Activated B cell treated with CpG ODN at 0.5 μM for 24 hours (primary cell): ENCODE data around the gene SPNS3. TPM values are rescaled to one million over a fixed set of nuclear protein-coding genes. Genes with fewer than 3 reads are reported as not detected.

Experiments used
- ATAC-seq: fragments of 200-7000 bp; cut with Tn5 transposase; one replicate; pipeline ENCODE4 v1.10.0; 2021; ENCODE audit warnings: low read depth, mild to moderate bottlenecking, moderate library complexity
- CTCF ChIA-PET: fragments of 350-600 bp; sonication (Branson Sonifier 250); formaldehyde crosslinking; loops from one replicate; lab custom pipeline; 2021; ENCODE audit warnings: antibody characterized with exemption; lab: Charles Lee
- POLR2A ChIA-PET: fragments of 350-600 bp; sonication (Branson Sonifier 250); formaldehyde crosslinking; loops from one replicate; lab custom pipeline; 2021; ENCODE audit warnings: antibody characterized with exemption; lab: Charles Lee
- DNase-seq: peaks from one replicate; pipeline ENCODE4 v3.0.0; 2022
- H3K27ac Mint-ChIP-seq: one replicate; pipeline ENCODE4 v1.8.0; 2020; ENCODE audit warnings: mixed read lengths
- H3K27me3 Mint-ChIP-seq: one replicate; pipeline ENCODE4 v1.8.0; 2021; ENCODE audit warnings: mixed read lengths
- H3K36me3 Mint-ChIP-seq: one replicate; pipeline ENCODE4 v1.8.0; 2021; ENCODE audit warnings: low read depth, mixed read lengths
- H3K4me1 Mint-ChIP-seq: one replicate; pipeline ENCODE4 v1.8.0; 2021; ENCODE audit warnings: mixed read lengths
- H3K4me3 Mint-ChIP-seq: one replicate; pipeline ENCODE4 v1.8.0; 2020; ENCODE audit warnings: mild to moderate bottlenecking, mixed read lengths
- H3K9me3 Mint-ChIP-seq: one replicate; pipeline ENCODE4 v1.8.0; 2020; ENCODE audit warnings: mixed read lengths
- CTCF ChIP-seq: fragments of 200-600 bp; IDR thresholded peaks from one replicate; pipeline ENCODE4 v1.8.0; 2022; ENCODE audit warnings: antibody characterized with exemption, mild to moderate bottlenecking
- intact Hi-C: fragments of 100-400 bp; cut with micrococcal nuclease; formaldehyde crosslinking; loops from one replicate; pipeline ENCODE4 v1.15.1; 2024
- total RNA-seq: library from RNA; stranded (reverse); gene quantifications from 2 replicates; pipeline ENCODE4 v1.2.3, GENCODE V29; 2022

SPNS3 gene
- total RNA-seq, 1 donor from 2014 or later: 2.5 TPM

- intact Hi-C loops: no loop called here
- H3K36me3 Mint-ChIP-seq: no peaks in the 10 kb centered on the region
- no peak overlapping the region for H3K27ac Mint-ChIP-seq
- CTCF ChIA-PET: no interaction called here
- no peak for TF ChIP-seq CTCF
- H3K9me3 Mint-ChIP-seq: no peaks in the 10 kb centered on the region
- ATAC-seq (peak; percentile 9), DNase-seq (no peak)
- H3K27me3 Mint-ChIP-seq: peaks cover 4% of the 10 kb centered on the region
- H3K4me3 Mint-ChIP-seq: no peak overlapping the region
- POLR2A ChIA-PET: interaction anchor here (0.5 kb wide), 1 partner anchor 32 kb away, joined by 6 read pairs; no protein-coding TSS in a partner anchor
- H3K4me1 Mint-ChIP-seq: peaks cover 30% of the 10 kb centered on the region
Observed at GRCh38 chr17:4492721-4493561, 59.2 kb downstream of the SPNS3 start.

DNA sequence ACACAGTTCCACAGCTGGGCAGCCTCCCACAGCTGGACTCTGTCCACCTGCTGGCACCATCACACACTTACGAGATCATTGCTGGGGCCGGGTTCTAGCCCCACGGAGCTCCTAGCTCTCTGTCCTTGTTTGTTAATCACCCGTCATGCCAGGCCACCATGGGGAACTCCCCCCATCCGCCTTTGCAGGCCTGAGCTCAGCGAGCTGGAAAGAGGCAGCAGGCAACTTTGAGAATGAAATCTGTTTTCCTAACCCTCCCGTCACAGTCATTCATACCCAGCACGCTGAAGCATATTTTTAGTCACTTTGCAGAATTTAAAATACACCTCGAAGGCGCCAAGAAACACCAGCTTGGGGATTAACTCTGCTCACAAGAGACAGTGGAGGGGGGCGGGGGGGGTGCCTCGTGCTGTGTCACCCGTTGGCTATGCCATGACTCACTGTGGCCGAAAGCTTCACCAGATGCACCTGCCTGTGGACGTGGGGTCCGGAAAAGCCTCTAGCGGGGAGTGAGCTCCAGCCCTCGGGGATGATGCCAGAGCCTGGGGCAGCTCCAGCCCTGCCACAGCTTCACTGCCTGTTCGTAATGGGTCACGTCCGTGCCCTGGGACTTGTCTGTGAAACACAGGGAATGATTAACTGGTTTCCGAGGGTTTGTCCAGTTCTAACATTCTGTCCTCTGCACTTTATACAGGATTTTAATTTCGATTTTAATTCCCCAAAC lies 63.5 kb downstream of the SPNS3 start:
- H3K27me3 Mint-ChIP-seq: peaks cover 26% of the 10 kb centered on the region
- H3K27ac Mint-ChIP-seq: peak overlapping the region; percentile 63
- no peak for TF ChIP-seq CTCF
- peak; percentile 27 for DNase-seq
- ChIA-PET CTCF (no interaction called here), POLR2A (interaction anchor here (0.6 kb wide), 1 partner anchor 392 kb away, joined by 8 read pairs; no protein-coding TSS in a partner anchor)
- peak; percentile 53 for ATAC-seq
- peaks cover 44% of the 10 kb centered on the region for H3K4me1 Mint-ChIP-seq
- no peaks in the 10 kb centered on the region for H3K36me3 Mint-ChIP-seq
- intact Hi-C loops: no loop called here
- peak overlapping the region; percentile 70 for H3K4me3 Mint-ChIP-seq
- no peaks in the 10 kb centered on the region for H3K9me3 Mint-ChIP-seq

GRCh38 chr17:4498461-4499397 lies 65.0 kb downstream of the SPNS3 start, which contains the start of gene SPNS2:
TSS of gene SPNS2 (plus strand) at chr17:4498881. CDS start at chr17:4499048, 167 bp downstream.
- Mint-ChIP-seq H3K4me1 (peaks cover 32% of the 10 kb centered on the region), H3K36me3 (no peaks in the 10 kb centered on the region), H3K4me3 (peak within 1 kb of the TSS; percentile 78), H3K27me3 (peaks cover 33% of the 10 kb centered on the region), H3K9me3 (no peaks in the 10 kb centered on the region), H3K27ac (no peak within 1 kb of the TSS)
- intact Hi-C loops: loop anchor here (2.0 kb wide), 1 partner anchor 78 kb away; no protein-coding TSS in a partner anchor
- DNase-seq: peak; percentile 65
- POLR2A ChIA-PET: interaction anchor here (0.5 to 1.5 kb wide), 3 partner anchors 36 to 408 kb away, joined by 5 to 6 read pairs (median 5); partner anchors contain the start of genes CYB5D2 and ZZEF1
- ATAC-seq: peak; percentile 78
- CTCF ChIA-PET: no interaction called here
- no peak for TF ChIP-seq CTCF

- POLR2A ChIA-PET: interaction anchor here (1.0 to 1.5 kb wide), 3 partner anchors 35 to 357 kb away, joined by 3 to 6 read pairs (median 5); partner anchors contain the start of genes CYB5D2, MYBBP1A and ZZEF1
- Mint-ChIP-seq H3K27me3 (peaks cover 40% of the 10 kb centered on the region), H3K4me3 (peak overlapping the region; percentile 78), H3K27ac (no peak overlapping the region), H3K9me3 (no peaks in the 10 kb centered on the region), H3K4me1 (peaks cover 32% of the 10 kb centered on the region), H3K36me3 (no peaks in the 10 kb centered on the region)
- CTCF ChIA-PET: interaction anchor here (0.7 kb wide), 1 partner anchor 50 kb away, joined by 3 read pairs; no protein-coding TSS in a partner anchor
- intact Hi-C loops: loop anchor here (2.0 kb wide), 1 partner anchor 79 kb away; no protein-coding TSS in a partner anchor
- DNase-seq (peak; percentile 30), ATAC-seq (no peak)
- TF ChIP-seq CTCF: no peak
Observed at GRCh38 chr17:4499431-4500190, 65.9 kb downstream of the SPNS3 start.
